ENCODE results near the gene GJB3.

Gene GJB3

GRCh38 chr1:34792868-34793727 lies 12.1 kb downstream of the GJB3 start, which contains the start of gene GJA4:
Gene GJA4 (plus strand): TSS chr1:34792999. CDS start chr1:34794214, 1,215 bp downstream.
- ATAC-seq (ENCODE audit: insufficient read depth, low read depth): no peak
- H3K4me3 ChIP-seq (ENCODE audit: low read depth in 1 of 2, low read length in 2 of 2): no peak within 1 kb of the TSS
- H3K9me3 ChIP-seq (ENCODE audit: insufficient read depth, low read length, severe bottlenecking): no peaks in the 10 kb centered on the region
- H4K20me1 ChIP-seq (ENCODE audit: insufficient read depth, low read length): peaks cover 5% of the 10 kb centered on the region; the same call in 1 of the 2 replicates
- H3K4me2 ChIP-seq (ENCODE audit: insufficient read depth, low read length): no peak within 1 kb of the TSS
- no peak within 1 kb of the TSS for H3K9ac ChIP-seq (ENCODE audit: low read depth, low read length)
- no peaks in the 10 kb centered on the region for H3K79me2 ChIP-seq (ENCODE audit: insufficient read depth, low read length)
- H3K4me1 ChIP-seq (ENCODE audit: insufficient read depth, low read length): no peaks in the 10 kb centered on the region
- H3K27ac ChIP-seq (ENCODE audit: low read length): no peak within 1 kb of the TSS
- H3K27me3 ChIP-seq (ENCODE audit: insufficient read depth, low read length, poor library complexity): no peaks in the 10 kb centered on the region
- TF ChIP-seq EZH2 (IDR thresholded peaks at IDR 0.05; ENCODE audit: borderline replicate concordance, low read depth, low read length, severe bottlenecking): no peak
- TF ChIP-seq, protein P1, sequence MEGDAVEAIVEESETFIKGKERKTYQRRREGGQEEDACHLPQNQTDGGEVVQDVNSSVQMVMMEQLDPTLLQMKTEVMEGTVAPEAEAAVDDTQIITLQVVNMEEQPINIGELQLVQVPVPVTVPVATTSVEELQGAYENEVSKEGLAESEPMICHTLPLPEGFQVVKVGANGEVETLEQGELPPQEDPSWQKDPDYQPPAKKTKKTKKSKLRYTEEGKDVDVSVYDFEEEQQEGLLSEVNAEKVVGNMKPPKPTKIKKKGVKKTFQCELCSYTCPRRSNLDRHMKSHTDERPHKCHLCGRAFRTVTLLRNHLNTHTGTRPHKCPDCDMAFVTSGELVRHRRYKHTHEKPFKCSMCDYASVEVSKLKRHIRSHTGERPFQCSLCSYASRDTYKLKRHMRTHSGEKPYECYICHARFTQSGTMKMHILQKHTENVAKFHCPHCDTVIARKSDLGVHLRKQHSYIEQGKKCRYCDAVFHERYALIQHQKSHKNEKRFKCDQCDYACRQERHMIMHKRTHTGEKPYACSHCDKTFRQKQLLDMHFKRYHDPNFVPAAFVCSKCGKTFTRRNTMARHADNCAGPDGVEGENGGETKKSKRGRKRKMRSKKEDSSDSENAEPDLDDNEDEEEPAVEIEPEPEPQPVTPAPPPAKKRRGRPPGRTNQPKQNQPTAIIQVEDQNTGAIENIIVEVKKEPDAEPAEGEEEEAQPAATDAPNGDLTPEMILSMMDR (IDR thresholded peaks at IDR 0.05; ENCODE audit: borderline replicate concordance, extremely low read depth, low read length, poor library complexity, severe bottlenecking): no peak
- H3K36me3 ChIP-seq (ENCODE audit: insufficient read depth, low read length): no peaks in the 10 kb centered on the region
- H2AFZ ChIP-seq (ENCODE audit: low read depth, low read length): no peak within 1 kb of the TSS
- no peak for DNase-seq

GRCh38 chr1:34794001-34794789 lies 13.2 kb downstream of the GJB3 start:
- Histone ChIP-seq H3K27me3 (ENCODE audit: insufficient read depth, low read length, poor library complexity) (no peaks in the 10 kb centered on the region), H3K9ac (ENCODE audit: low read depth, low read length) (no peak overlapping the region), H3K4me1 (ENCODE audit: insufficient read depth, low read length) (no peaks in the 10 kb centered on the region), H3K4me2 (ENCODE audit: insufficient read depth, low read length) (no peak overlapping the region), H3K79me2 (ENCODE audit: insufficient read depth, low read length) (no peaks in the 10 kb centered on the region), H3K9me3 (ENCODE audit: insufficient read depth, low read length, severe bottlenecking) (no peaks in the 10 kb centered on the region), H3K36me3 (ENCODE audit: insufficient read depth, low read length) (no peaks in the 10 kb centered on the region), H3K27ac (ENCODE audit: low read length) (no peak overlapping the region), H4K20me1 (ENCODE audit: insufficient read depth, low read length) (peaks cover 5% of the 10 kb centered on the region; the same call in 1 of the 2 replicates), H3K4me3 (ENCODE audit: low read depth in 1 of 2, low read length in 2 of 2) (no peak overlapping the region), H2AFZ (ENCODE audit: low read depth, low read length) (no peak overlapping the region)
- DNase-seq (no peak), ATAC-seq (ENCODE audit: insufficient read depth, low read depth) (no peak)
- no peak for TF ChIP-seq EZH2 (IDR thresholded peaks at IDR 0.05; ENCODE audit: borderline replicate concordance, low read depth, low read length, severe bottlenecking)
- TF ChIP-seq, protein P1 (IDR thresholded peaks at IDR 0.05; ENCODE audit: borderline replicate concordance, extremely low read depth, low read length, poor library complexity, severe bottlenecking): no peak

DNA sequence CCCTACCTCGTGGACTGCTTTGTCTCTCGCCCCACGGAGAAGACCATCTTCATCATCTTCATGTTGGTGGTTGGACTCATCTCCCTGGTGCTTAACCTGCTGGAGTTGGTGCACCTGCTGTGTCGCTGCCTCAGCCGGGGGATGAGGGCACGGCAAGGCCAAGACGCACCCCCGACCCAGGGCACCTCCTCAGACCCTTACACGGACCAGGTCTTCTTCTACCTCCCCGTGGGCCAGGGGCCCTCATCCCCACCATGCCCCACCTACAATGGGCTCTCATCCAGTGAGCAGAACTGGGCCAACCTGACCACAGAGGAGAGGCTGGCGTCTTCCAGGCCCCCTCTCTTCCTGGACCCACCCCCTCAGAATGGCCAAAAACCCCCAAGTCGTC lies 13.8 kb downstream of the GJB3 start:
- no peak overlapping the region for H3K4me3 ChIP-seq (ENCODE audit: low read depth in 1 of 2, low read length in 2 of 2)
- H3K36me3 ChIP-seq (ENCODE audit: insufficient read depth, low read length): no peaks in the 10 kb centered on the region
- no peak overlapping the region for H3K4me2 ChIP-seq (ENCODE audit: insufficient read depth, low read length)
- H4K20me1 ChIP-seq (ENCODE audit: insufficient read depth, low read length): peaks cover 5% of the 10 kb centered on the region; the same call in 1 of the 2 replicates
- H3K27ac ChIP-seq (ENCODE audit: low read length): no peak overlapping the region
- no peak overlapping the region for H3K9ac ChIP-seq (ENCODE audit: low read depth, low read length)
- no peaks in the 10 kb centered on the region for H3K27me3 ChIP-seq (ENCODE audit: insufficient read depth, low read length, poor library complexity)
- ATAC-seq (ENCODE audit: insufficient read depth, low read depth): no peak
- DNase-seq: no peak
- TF ChIP-seq, protein P1 (IDR thresholded peaks at IDR 0.05; ENCODE audit: borderline replicate concordance, extremely low read depth, low read length, poor library complexity, severe bottlenecking): no peak
- TF ChIP-seq EZH2 (IDR thresholded peaks at IDR 0.05; ENCODE audit: borderline replicate concordance, low read depth, low read length, severe bottlenecking): no peak
- H2AFZ ChIP-seq (ENCODE audit: low read depth, low read length): no peak overlapping the region
- H3K79me2 ChIP-seq (ENCODE audit: insufficient read depth, low read length): no peaks in the 10 kb centered on the region
- no peaks in the 10 kb centered on the region for H3K9me3 ChIP-seq (ENCODE audit: insufficient read depth, low read length, severe bottlenecking)
- H3K4me1 ChIP-seq (ENCODE audit: insufficient read depth, low read length): no peaks in the 10 kb centered on the region

Measured in DND-41 (cell line).